HEK293T (cell line): Measurements from ENCODE around the gene CDIPT.
A peak's percentile ranks its signal among the peaks of the same experiment; 100 is the strongest.

Experiments
- CTCF ChIA-PET: fragments of 350-600 bp; formaldehyde crosslinking; extraction: SDS; loops from one replicate; lab custom pipeline; 2021; ENCODE audit warnings: antibody characterized with exemption, inconsistent platforms; lab: Yijun Ruan, JAX
- POLR2A ChIA-PET: fragments of 350-600 bp; formaldehyde crosslinking; extraction: SDS; loops from one replicate; lab custom pipeline; 2020; ENCODE audit warnings: antibody characterized with exemption, inconsistent platforms; lab: Yijun Ruan, JAX
- DNase-seq: peaks from one replicate; pipeline ENCODE4 v3.0.0; 2012; ENCODE audit warnings: mixed read lengths; ENCODE audit errors: extremely low spot score
- ARNT ChIP-seq: fragments of 450-650 bp; IDR thresholded peaks from 2 replicates; pipeline ENCODE4 v1.6.1; 2017; ENCODE audit warnings: mild to moderate bottlenecking
- BHLHE40 ChIP-seq: fragments of 450-650 bp; IDR thresholded peaks from 2 replicates; pipeline ENCODE4 v1.6.1; 2016; ENCODE audit warnings: mild to moderate bottlenecking, moderate library complexity, borderline replicate concordance
- CTBP1 ChIP-seq: fragments of 450-650 bp; IDR thresholded peaks from 2 replicates; pipeline ENCODE4 v1.6.1; 2016; ENCODE audit warnings: borderline replicate concordance
- ELF4 ChIP-seq: fragments of 450-650 bp; IDR thresholded peaks from 2 replicates; pipeline ENCODE4 v1.6.1; 2017; ENCODE audit warnings: antibody characterized with exemption
- FOXA1 ChIP-seq: fragments of 450-650 bp; IDR thresholded peaks from 2 replicates; pipeline ENCODE4 v1.6.1; 2016; ENCODE audit warnings: mild to moderate bottlenecking
- FOXK2 ChIP-seq: fragments of 450-650 bp; IDR thresholded peaks from 2 replicates; pipeline ENCODE4 v1.6.1; 2016; ENCODE audit warnings: mild to moderate bottlenecking
- FOXM1 ChIP-seq: fragments of 450-650 bp; IDR thresholded peaks from 2 replicates; pipeline ENCODE4 v1.6.1; 2017; ENCODE audit warnings: mild to moderate bottlenecking, borderline replicate concordance
- HDGF ChIP-seq: fragments of 450-650 bp; IDR thresholded peaks from 2 replicates; pipeline ENCODE4 v1.6.1; 2017; ENCODE audit warnings: antibody characterized with exemption, borderline replicate concordance
- L3MBTL2 ChIP-seq: fragments of 450-650 bp; conservative IDR thresholded peaks from 2 replicates; pipeline ENCODE4 v1.6.1; 2016; ENCODE audit warnings: mild to moderate bottlenecking
- LEF1 ChIP-seq: fragments of 450-650 bp; IDR thresholded peaks from 2 replicates; pipeline ENCODE4 v1.6.1; 2017; ENCODE audit warnings: mild to moderate bottlenecking, borderline replicate concordance
- NFRKB ChIP-seq: fragments of 450-650 bp; IDR thresholded peaks from 2 replicates; pipeline ENCODE4 v1.6.1; 2016; ENCODE audit warnings: mild to moderate bottlenecking, moderate library complexity
- PKNOX1 ChIP-seq: fragments of 450-650 bp; IDR thresholded peaks from 2 replicates; pipeline ENCODE4 v1.6.1; 2016
- SP1 ChIP-seq: fragments of 450-650 bp; IDR thresholded peaks from 2 replicates; pipeline ENCODE4 v1.6.1; 2017
- SUZ12 ChIP-seq: fragments of 450-650 bp; IDR thresholded peaks from 2 replicates; pipeline ENCODE4 v1.6.1; 2016; ENCODE audit warnings: mild to moderate bottlenecking
- TARDBP ChIP-seq: fragments of 450-650 bp; IDR thresholded peaks from 2 replicates; pipeline ENCODE4 v1.6.1; 2016
- ZNF384 ChIP-seq: fragments of 450-650 bp; IDR thresholded peaks from 2 replicates; pipeline ENCODE4 v1.6.1; 2016

The CDIPT gene

GRCh38 chr16:29819506-29819905, 43.5 kb downstream of the CDIPT start:
- no peak for DNase-seq
- CTCF ChIA-PET, result interaction anchor here (0.5 to 6.1 kb wide), 5 partner anchors 12 to 202 kb away, joined by 3 to 52 read pairs (median 4); no protein-coding TSS in a partner anchor
- TF ChIP-seq L3MBTL2, result no peak
- TF ChIP-seq ARNT, result no peak
- no peak for TF ChIP-seq PKNOX1
- no peak for TF ChIP-seq SP1
- TF ChIP-seq BHLHE40, result no peak
- TF ChIP-seq HDGF, result no peak
- TF ChIP-seq FOXM1, result no peak
- no peak for TF ChIP-seq FOXA1
- TF ChIP-seq ELF4, result no peak
- TF ChIP-seq CTBP1, result no peak
- POLR2A ChIA-PET, result interaction anchor here (0.9 to 10.8 kb wide), 6 partner anchors 10 to 199 kb away, joined by 3 to 176 read pairs (median 4); partner anchors contain the start of genes KIF22 and MAZ

GRCh38 chr16:29818082-29818481, 44.9 kb downstream of the CDIPT start:
- TF ChIP-seq TARDBP, result no peak
- no peak for TF ChIP-seq ZNF384
- TF ChIP-seq ELF4, result no peak
- TF ChIP-seq PKNOX1, result no peak
- no peak for TF ChIP-seq LEF1
- TF ChIP-seq BHLHE40, result no peak
- no peak for TF ChIP-seq CTBP1
- TF ChIP-seq HDGF, result no peak
- TF ChIP-seq NFRKB, result no peak
- TF ChIP-seq SP1, result no peak
- DNase-seq, result no peak
- CTCF ChIA-PET, result interaction anchor here (0.7 to 6.1 kb wide), 8 partner anchors 11 to 1166 kb away, joined by 3 to 52 read pairs (median 4); partner anchors contain the start of genes KCTD13 and MAZ
- POLR2A ChIA-PET, result interaction anchor here (0.6 to 10.8 kb wide), 4 partner anchors 9 to 1185 kb away, joined by 3 to 176 read pairs (median 4); partner anchors contain the start of genes HIRIP3 and MAZ

GRCh38 chr16:29816694-29817441, 46.2 kb downstream of the CDIPT start:
- DNase-seq, result peak; percentile 72
- ChIA-PET CTCF (interaction anchor here (0.6 to 6.1 kb wide), 12 partner anchors 10 to 1199 kb away, joined by 3 to 52 read pairs (median 4); partner anchors contain the start of genes KCTD13 and MAZ), POLR2A (interaction anchor here (0.6 to 10.8 kb wide), 17 partner anchors 10 to 1226 kb away, joined by 3 to 176 read pairs (median 6); partner anchors contain the start of genes HSD3B7, KCTD13, MAZ and QPRT)
- TF ChIP-seq FOXK2 (no peak), HDGF (no peak), PKNOX1 (no peak), FOXM1 (no peak), FOXA1 (no peak), NFRKB (no peak), LEF1 (no peak)

GRCh38 chr16:29815793-29816693, 47.0 kb downstream of the CDIPT start, which contains the start of gene PAGR1:
Gene PAGR1, plus strand, starts transcription at chr16:29816152. Its CDS starts 374 bp downstream, at chr16:29816526.
- POLR2A ChIA-PET, result interaction anchor here (0.6 to 10.8 kb wide), 32 partner anchors 9 to 1226 kb away, joined by 3 to 176 read pairs (median 4); partner anchors contain the start of genes ASPHD1, C16orf92, HSD3B7 and KCTD13

GRCh38 chr16:29815032-29815721, 47.8 kb downstream of the CDIPT start:
- no peak for DNase-seq
- ChIA-PET POLR2A (interaction anchor here (0.6 to 10.8 kb wide), 25 partner anchors 10 to 1227 kb away, joined by 3 to 176 read pairs (median 5); partner anchors contain the start of genes ASPHD1, C16orf92, KCTD13 and KIF22), CTCF (interaction anchor here (0.6 to 6.1 kb wide), 13 partner anchors 8 to 1169 kb away, joined by 3 to 52 read pairs (median 4); partner anchors contain the start of gene MAZ)
- TF ChIP-seq ARNT, result no peak
- no peak for TF ChIP-seq FOXM1
- no peak for TF ChIP-seq L3MBTL2
- TF ChIP-seq SP1, result no peak
- no peak for TF ChIP-seq BHLHE40
- TF ChIP-seq FOXK2, result no peak
- no peak for TF ChIP-seq ZNF384
- TF ChIP-seq HDGF, result no peak
- no peak for TF ChIP-seq ELF4
- no peak for TF ChIP-seq TARDBP
- no peak for TF ChIP-seq SUZ12

More at GRCh38 chr16:29815793-29816693, 47.0 kb downstream of the CDIPT start, which contains the start of gene PAGR1:
- peak; percentile 99 for DNase-seq
- CTCF ChIA-PET, result interaction anchor here (0.6 to 6.1 kb wide), 19 partner anchors 9 to 1200 kb away, joined by 3 to 52 read pairs (median 4); partner anchors contain the start of gene MAZ
- TF ChIP-seq HDGF, result no peak
